NCI-H1930 (cell line): Measurements from ENCODE around the gene STK32B.
"Not testable (repeated sequence)": the region's sequence is repeated elsewhere in the genome, so short reads cannot be mapped to it uniquely, and the experiment has no call there.

Source experiments
- DNase-seq, 2 experiments: peaks; one replicate each; lab custom pipeline; 2025; lab: John Stamatoyannopoulos, UW

Gene STK32B

GRCh38 chr4:5393911-5394513 lies 342.7 kb downstream of the STK32B start:
- no peak for DNase-seq

- DNase-seq: no peak
Observed at GRCh38 chr4:5395781-5396180, 344.5 kb downstream of the STK32B start.

DNA sequence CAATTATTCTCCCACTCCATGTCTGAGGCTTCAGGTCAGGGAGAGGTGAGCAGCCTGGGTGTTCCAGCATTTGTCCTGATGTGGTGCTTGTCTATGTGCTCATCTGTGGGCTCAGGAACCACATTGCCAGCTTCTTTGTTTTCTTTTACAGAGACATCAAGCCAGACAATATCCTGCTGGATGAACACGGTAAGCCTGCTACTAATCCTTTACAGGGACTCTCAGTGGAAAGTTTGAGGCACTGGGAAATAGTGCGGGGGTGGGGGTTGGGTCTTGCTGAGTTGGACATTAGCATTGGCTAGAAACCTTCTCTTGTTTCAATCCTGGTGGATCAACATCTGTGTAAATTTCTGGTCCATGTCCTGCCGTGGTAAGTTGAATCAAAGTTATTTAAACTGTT lies 346.8 kb downstream of the STK32B start:
- no peak for DNase-seq

- no peak for DNase-seq
Observed at GRCh38 chr4:5399124-5399523, 347.8 kb downstream of the STK32B start.

DNA sequence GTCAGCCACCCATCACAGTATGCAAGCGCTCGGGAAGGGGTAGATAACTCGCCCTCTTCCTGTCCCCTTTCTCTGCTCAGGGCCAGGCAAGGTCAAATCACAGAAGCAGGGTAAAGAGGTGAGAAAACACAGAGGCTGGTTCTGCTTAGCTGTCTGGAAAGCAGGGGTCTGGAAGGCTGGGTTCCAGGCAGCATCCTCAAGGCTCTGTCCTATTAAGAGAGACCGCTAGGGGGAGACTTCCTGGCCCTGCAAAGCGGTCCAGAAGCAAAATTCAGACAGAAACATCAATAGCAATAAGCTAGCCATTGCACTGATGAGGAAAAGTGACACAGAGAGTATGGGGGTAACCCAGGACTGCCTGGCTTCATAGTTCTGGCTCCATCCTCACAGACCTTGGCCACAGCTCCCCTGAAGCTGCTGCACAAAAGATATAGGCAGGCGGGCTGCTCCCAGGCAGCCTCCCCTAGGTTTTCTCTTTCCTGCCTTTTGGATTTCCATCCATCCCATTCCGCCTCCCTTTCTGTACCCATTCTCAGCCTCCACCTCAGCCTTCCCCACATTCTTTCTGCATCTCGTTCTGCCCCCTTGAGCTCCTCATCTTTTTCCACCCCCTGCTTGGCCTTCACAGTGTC lies 348.6 kb downstream of the STK32B start:
- peak in 1 of 2 experiments; percentile 2 for DNase-seq

DNA sequence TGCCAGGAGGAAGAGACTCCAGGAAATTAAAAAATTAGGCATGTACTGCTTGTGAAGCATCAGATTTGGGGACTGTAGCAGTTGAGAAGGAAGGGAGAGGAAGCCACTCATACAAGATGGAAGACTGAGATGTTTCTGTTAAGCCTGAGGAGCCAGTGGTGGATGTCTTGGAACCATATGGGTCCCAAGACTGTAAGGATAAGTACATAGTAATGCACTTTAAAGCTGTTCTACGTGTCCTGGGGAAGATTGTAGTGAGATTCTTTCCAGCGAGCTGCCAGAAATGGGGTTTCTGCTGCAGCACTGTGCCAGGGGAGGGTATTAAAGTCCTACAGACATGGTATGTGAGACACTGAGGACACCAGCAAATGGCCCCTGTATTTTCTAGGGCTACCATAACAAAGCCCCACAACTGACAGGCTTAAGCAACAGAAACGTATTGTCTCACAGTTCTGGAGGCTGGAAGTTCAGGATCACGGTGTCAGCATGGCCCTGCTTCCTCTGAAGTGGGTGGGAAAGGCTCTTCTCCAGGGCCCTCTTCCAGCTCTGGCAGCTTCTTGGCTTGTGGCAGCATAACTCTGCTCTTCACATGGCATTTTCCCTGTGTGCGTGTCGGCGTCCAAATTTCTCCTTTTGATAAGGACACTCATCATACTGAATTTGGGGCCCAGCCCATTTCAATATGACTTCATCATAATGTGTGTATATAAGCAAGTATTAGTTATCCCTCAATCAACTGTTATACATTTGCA lies 352.6 kb downstream of the STK32B start:
- DNase-seq: no peak

DNA sequence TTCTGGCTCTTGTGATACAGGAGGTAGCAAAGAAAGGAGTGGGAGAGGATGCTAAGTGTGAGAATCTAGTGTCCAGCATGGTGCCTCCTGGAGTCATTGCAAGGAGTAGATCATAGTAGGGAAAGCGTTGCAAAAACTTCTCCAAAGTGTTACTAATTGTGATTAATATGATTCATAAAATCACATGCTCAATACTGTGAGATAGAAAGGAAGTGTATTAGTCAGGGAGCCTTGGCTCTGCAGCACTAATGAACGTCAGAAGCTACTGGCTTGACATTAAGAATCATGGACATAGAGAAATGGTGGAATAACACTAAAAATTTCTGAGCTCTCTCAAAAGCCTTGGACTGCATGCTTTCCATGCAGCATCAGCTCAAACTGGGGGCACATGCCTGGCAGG lies 358.0 kb downstream of the STK32B start:
- DNase-seq: no peak

- DNase-seq: no peak
Observed at GRCh38 chr4:5409972-5410618, 358.8 kb downstream of the STK32B start.

DNA sequence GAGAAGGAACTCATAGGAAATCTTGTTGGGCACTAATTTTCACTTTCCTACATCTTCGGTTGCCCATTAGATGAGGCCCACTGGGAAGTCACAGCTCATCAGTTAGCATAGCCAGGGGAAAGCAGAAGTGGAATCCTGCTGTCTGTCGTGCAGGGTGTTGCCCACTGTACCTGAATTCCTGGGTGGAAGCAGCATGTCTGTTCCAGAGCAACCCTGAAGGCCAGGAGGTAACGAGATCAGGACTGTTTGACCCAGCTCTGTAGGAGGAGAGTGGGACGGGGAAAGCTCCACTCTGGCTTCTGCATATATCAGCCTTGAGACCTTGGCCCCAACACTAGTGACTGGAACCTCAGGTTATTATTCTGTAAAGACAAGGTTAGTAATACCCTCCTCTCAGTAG lies 361.0 kb downstream of the STK32B start:
- no peak for DNase-seq

DNA sequence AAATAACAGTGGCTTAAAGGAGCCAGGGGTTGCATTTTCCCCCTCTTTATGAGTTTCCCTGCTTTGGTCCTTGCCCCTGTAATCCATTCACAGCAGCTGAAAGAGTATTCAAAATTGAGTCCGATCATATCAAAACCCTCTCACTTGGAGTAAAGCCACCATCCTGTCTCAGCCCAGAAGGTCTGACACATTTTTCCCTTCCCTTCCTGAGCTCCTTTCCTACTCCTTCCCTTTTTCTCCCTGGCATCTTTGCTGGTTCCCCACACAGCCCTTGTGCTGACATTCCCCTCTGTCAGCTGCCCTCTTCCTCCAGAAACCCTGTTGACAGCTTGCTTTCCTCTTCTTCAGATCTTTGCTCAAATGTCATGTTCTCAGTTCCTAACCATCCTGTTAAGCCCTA lies 361.5 kb downstream of the STK32B start:
- DNase-seq: no peak

- DNase-seq: no peak
Observed at GRCh38 chr4:5416637-5417036, 365.4 kb downstream of the STK32B start.

GRCh38 chr4:5420266-5420665 lies 369.0 kb downstream of the STK32B start:
- DNase-seq: no peak

DNA sequence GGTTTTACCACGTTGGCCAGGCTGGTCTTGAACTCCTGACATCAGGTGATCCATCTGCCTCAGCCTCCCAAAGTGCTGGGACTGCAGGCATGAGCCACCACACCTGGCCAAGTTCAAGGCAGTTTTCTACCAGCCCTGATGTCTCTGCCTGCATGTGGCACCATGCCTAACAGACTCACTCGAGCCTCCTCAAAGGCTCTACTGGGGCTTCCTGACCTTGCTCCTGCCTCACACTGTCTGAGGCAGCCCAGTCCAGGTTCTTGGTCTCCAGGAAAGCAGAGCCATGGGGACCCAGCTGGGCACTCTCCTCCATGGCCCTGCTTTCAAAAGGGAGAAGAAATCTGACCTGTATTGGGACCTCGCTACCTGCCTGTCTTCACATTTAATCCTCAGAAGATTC lies 370.1 kb downstream of the STK32B start:
- DNase-seq: no peak

DNA sequence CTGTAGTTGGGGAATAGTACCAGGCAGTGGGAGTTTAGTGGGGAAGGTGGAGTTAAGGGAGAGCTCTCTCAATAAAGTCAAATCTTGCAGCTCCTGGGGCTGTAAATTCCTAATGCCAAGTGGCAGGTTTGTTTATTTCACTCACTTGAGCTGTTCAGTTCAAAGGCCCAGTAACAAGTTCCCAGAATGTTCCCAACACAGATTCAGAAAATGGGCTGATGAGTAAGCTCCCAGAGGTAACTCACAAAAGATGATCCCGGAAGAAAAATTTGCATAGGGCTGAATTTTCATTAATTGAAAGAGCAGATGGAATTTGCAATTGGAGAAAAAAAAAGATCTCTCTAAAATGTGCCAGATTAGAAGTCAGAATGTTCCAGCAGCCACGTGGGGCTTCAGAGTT lies 370.9 kb downstream of the STK32B start:
- DNase-seq: no peak

DNA sequence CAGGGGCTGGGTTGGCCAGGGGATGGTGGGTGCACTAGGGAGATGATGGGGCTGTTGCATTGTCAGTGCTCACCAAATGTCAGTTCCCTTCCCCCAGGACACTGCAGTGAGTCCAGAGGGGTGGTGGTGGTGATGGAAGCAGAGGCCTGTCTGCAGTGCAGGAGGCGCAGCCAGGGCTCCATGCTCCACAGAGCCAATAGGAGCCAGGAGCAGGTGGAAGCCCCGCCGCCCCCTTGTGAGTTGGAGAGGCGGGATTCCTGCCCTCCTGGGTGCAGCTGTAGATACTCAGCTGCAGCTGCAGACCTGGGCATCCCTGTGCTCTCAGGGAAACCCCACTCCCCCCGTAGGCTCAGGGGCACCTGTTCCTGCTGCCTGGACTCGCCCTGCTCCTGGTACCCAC lies 372.4 kb downstream of the STK32B start:
- DNase-seq: no peak

DNA sequence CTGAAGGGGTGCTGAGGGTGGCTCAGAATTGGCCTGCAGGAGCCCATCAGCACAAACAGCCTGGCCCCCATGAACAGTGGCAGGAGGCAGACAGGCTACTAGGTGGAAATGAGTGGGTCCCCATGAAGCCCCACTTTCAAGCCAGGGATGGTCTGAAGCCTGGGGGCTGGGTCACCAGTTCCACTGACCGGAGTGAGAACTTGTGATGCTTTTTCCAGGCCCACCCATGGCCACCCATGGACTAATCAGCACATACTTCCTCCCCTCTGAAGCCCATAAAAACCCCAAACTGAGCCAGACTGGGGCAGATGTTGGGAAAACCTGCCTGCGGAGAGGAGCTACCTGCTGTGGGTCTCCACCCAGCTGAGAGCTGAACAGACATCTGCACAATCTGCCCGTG lies 372.9 kb downstream of the STK32B start:
- no peak for DNase-seq

GRCh38 chr4:5424901-5425300 lies 373.6 kb downstream of the STK32B start:
- DNase-seq: no peak

- DNase-seq: no peak
Observed at GRCh38 chr4:5429747-5430146, 378.5 kb downstream of the STK32B start.

- DNase-seq: no peak
Observed at GRCh38 chr4:5433196-5433595, 381.9 kb downstream of the STK32B start.

GRCh38 chr4:5435201-5435600 lies 383.9 kb downstream of the STK32B start:
- DNase-seq: no peak

DNA sequence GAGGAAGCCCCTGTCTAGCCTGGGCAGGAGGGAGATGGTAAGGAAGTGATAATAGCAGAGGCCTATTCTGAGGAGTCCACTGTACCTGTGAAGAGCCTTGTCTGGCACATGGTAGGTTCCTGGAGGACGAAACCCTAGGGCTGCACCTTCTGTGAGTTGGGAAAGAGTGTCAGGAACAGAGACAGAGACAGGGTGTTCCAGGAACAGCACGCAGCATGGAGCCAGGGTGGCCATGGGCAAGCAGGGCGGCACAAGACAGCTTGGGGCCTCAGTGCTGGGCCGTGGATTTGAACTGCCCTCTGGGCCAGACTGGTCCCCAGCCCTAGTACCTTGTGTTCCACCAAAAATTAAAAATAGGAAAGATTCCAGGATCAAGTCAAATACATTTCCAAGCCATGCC lies 384.5 kb downstream of the STK32B start:
- no peak for DNase-seq

DNA sequence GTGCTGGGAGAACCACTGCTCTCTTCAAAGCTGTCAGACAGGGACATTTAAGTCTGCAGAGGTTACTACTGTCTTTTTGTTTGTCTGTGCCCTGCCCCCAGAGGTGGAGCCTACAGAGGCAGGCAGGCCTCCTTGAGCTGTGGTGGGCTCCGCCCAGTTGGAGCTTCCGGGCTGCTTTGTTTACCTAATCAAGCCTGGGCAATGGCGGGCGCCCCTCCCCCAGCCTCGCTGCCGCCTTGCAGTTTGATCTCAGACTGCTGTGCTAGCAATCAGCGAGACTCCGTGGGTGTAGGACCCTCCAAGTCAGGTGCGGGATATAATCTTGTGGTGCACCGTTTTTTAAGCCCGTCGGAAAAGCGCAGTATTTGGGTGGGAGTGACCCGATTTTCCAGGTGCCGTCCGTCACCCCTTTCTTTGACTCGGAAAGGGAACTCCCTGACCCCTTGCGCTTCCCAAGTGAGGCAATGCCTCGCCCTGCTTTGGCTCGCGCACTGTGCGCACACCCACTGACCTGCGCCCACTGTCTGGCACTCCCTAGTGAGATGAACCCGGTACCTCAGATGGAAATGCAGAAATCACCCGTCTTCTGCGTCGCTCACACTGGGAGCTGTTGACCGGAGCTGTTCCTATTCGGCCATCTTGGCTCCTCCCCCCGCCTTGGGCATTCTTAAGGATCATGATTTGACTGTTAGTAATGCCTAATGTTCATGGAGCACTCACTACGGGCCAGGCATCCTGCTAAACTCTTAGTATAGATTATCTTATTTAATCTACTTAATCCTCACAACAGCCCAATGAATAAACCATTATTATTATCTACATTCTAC lies 392.9 kb downstream of the STK32B start:
- DNase-seq: not testable (repeated sequence)
